Mesenteric fat pad (tissue), 1 donor: ENCODE measurements around the gene VWA5B2. TPM values are rescaled to one million over a fixed set of nuclear protein-coding genes. Genes with fewer than 3 reads are reported as not detected.

Experiments used
- DNase-seq: peaks from one replicate; pipeline ENCODE4 v3.0.0-alpha.2; 2020; ENCODE audit warnings: low spot score
- total RNA-seq: library from RNA; stranded (reverse); fragmentation: NEBNext Ultra II Directional; extraction: Animal tissue kit (Norgen Biotek cat#: 25700); gene quantifications from one replicate; pipeline ENCODE4 v1.2.1, GENCODE V29; 2021
- donor health status: DM: yes; HTN: yes; CAD: no.

Gene VWA5B2
- total RNA-seq, 1 donor from 2014 or later: not detected

- DNase-seq: no peak
Observed at GRCh38 chr3:184223946-184224345, 5.4 kb upstream of the VWA5B2 start.

- DNase-seq: no peak
Observed at GRCh38 chr3:184227481-184227935, 1.9 kb upstream of the VWA5B2 start.

- no peak for DNase-seq
Observed at GRCh38 chr3:184228376-184229137, 828 bp upstream of the VWA5B2 start.

- no peak for DNase-seq
Observed at GRCh38 chr3:184230081-184230602, 757 bp downstream of the VWA5B2 start.

- no peak for DNase-seq
Observed at GRCh38 chr3:184230603-184231528, 1.5 kb downstream of the VWA5B2 start.

- no peak for DNase-seq
Observed at GRCh38 chr3:184231671-184232070, 2.3 kb downstream of the VWA5B2 start.

GRCh38 chr3:184233127-184233843, 3.9 kb downstream of the VWA5B2 start:
- no peak for DNase-seq

GRCh38 chr3:184234224-184234623, 4.8 kb downstream of the VWA5B2 start:
- no peak for DNase-seq

- DNase-seq: no peak
Observed at GRCh38 chr3:184234671-184235380, 5.4 kb downstream of the VWA5B2 start.

GRCh38 chr3:184235381-184236032, 6.1 kb downstream of the VWA5B2 start:
- DNase-seq: no peak

- DNase-seq: no peak
Observed at GRCh38 chr3:184236033-184236410, 6.6 kb downstream of the VWA5B2 start.

- no peak for DNase-seq
Observed at GRCh38 chr3:184236636-184237035, 7.3 kb downstream of the VWA5B2 start.

GRCh38 chr3:184237211-184237610, 7.8 kb downstream of the VWA5B2 start:
- DNase-seq: no peak

- no peak for DNase-seq
Observed at GRCh38 chr3:184237807-184238206, 8.4 kb downstream of the VWA5B2 start.

- no peak for DNase-seq
Observed at GRCh38 chr3:184238246-184238818, 8.9 kb downstream of the VWA5B2 start.

- DNase-seq: no peak
Observed at GRCh38 chr3:184239221-184239620, 9.8 kb downstream of the VWA5B2 start.

GRCh38 chr3:184239708-184240107, 10.3 kb downstream of the VWA5B2 start:
- DNase-seq: no peak

GRCh38 chr3:184240384-184241140, 11.2 kb downstream of the VWA5B2 start:
- DNase-seq: no peak

GRCh38 chr3:184241141-184241446, 11.7 kb downstream of the VWA5B2 start:
- DNase-seq: no peak
